GM12891 (cell line): ENCODE data around the gene DNAJB9.

Source experiments
- POLR2A ChIP-seq: IDR thresholded peaks from 2 replicates; pipeline ENCODE4 v1.6.1; 2011; ENCODE audit warnings: low read depth, low read length, control low read depth
- POLR2AphosphoS5 ChIP-seq: IDR thresholded peaks from 2 replicates; pipeline ENCODE4 v1.6.1; 2011; ENCODE audit warnings: low read depth, low read length, control low read depth
- TAF1 ChIP-seq: IDR thresholded peaks from 2 replicates; pipeline ENCODE4 v1.6.1; 2011; ENCODE audit warnings: low read depth, low read length, control low read depth

DNA sequence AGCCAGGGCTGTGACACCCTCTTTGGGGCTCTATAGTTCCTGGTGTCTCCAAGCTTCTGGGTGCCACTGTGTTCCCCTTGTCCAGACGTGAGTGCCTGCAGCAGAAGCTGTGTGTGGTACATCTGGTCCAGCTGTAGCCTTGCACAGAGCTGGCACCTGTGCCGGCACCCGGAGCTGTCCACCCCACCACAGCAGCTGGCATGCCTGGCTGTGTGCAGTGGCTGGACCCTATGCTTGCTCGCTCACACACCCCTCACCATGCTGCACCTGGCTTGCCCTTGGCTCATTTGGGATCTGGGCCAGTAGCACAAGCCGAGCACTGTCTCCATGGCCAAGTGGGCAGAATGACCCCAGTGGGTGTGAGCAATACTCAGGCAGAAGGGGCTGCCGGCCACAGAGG lies 10.6 kb downstream of the DNAJB9 start:
- no peak for TF ChIP-seq POLR2A
- no peak for TF ChIP-seq POLR2AphosphoS5
- TF ChIP-seq TAF1 = no peak
